GM12878 (cell line): ENCODE data around the gene IL34. TPM values are rescaled to one million over a fixed set of nuclear protein-coding genes. Genes with fewer than 3 reads are reported as not detected.

Experiments used
- ATAC-seq: fragments of 200-7000 bp; cut with Tn5 transposase; 3 replicates; pipeline ENCODE4 v1.9.1; 2020; ENCODE audit warnings: mild to moderate bottlenecking, moderate library complexity
- BruUV-seq: library from RNA; stranded (reverse); fragments of 400-500 nt; replicated peaks from 2 replicates; lab custom pipeline; 2021; lab: Mats Ljungman, UMichigan
- CTCF ChIA-PET: fragments of 300-600 bp; sonication (Branson Sonifier 250); formaldehyde crosslinking; extraction: SDS; loops from one replicate; lab custom pipeline; 2021; ENCODE audit warnings: inconsistent platforms; lab: Yijun Ruan, JAX
- POLR2A ChIA-PET: fragments of 350-600 bp; formaldehyde crosslinking; extraction: SDS; loops from one replicate; lab custom pipeline; 2021; ENCODE audit warnings: inconsistent platforms; lab: Charles Lee
- RAD21 ChIA-PET: fragments of 300-600 bp; sonication (Branson Sonifier 250); formaldehyde crosslinking; loops from one replicate; lab custom pipeline; 2023; ENCODE audit warnings: antibody characterized with exemption; ENCODE audit not compliant: unreplicated experiment; lab: Charles Lee
- SMC1A ChIA-PET: fragments of 300-600 bp; sonication (Branson Sonifier 250); formaldehyde crosslinking; loops from one replicate; lab custom pipeline; 2023; ENCODE audit not compliant: unreplicated experiment, uncharacterized antibody; lab: Charles Lee
- DNase-seq: peaks from one replicate; pipeline ENCODE4 v3.0.0-alpha.2; 2011; ENCODE audit warnings: low read depth, low spot score
- FAIRE-seq: peaks from 3 replicates; lab custom pipeline; 2011; peaks lifted over from hg19 to GRCh38; lab: Jason Lieb, UNC
- H2AFZ ChIP-seq: 2 replicates; pipeline ENCODE4 v1.6.0; 2011; ENCODE audit warnings: low read depth, low read length, control low read depth; ENCODE audit not compliant: control insufficient read depth
- H3K27ac ChIP-seq: 2 replicates; pipeline ENCODE4 v1.5.1; 2011; ENCODE audit warnings: control low read depth; ENCODE audit not compliant: control insufficient read depth, insufficient read depth
- H3K27me3 ChIP-seq, 2 experiments: replicated peaks in 1 of 2; 2 replicates each; pipeline versions ENCODE4 v1.6.0 to v1.6.1; 2011; ENCODE audit warnings: low read length in 1 of 2; ENCODE audit not compliant: control insufficient read depth in 2 of 2, insufficient read depth in 2 of 2
- H3K36me3 ChIP-seq, 2 experiments: 2 replicates each; pipeline ENCODE4 v1.5.1; 2011; ENCODE audit warnings: low read length in 1 of 2; ENCODE audit not compliant: control insufficient read depth in 2 of 2, insufficient read depth in 2 of 2
- H3K4me1 ChIP-seq: 2 replicates; pipeline ENCODE4 v1.6.1; 2011; ENCODE audit warnings: mild to moderate bottlenecking, low read length, moderate library complexity, mixed read lengths; ENCODE audit not compliant: control insufficient read depth, insufficient read depth
- H3K4me2 ChIP-seq: 2 replicates; pipeline ENCODE4 v1.6.0; 2011; ENCODE audit warnings: control low read depth; ENCODE audit not compliant: control insufficient read depth, insufficient read depth
- H3K4me3 ChIP-seq: fragments of 200-600 bp; sonication (generic); 2 replicates; pipeline ENCODE4 v1.5.1; 2016
- H3K79me2 ChIP-seq: 2 replicates; pipeline ENCODE4 v1.6.0; 2011; ENCODE audit warnings: low read length; ENCODE audit not compliant: control insufficient read depth, insufficient read depth
- H3K9ac ChIP-seq: 2 replicates; pipeline ENCODE4 v1.8.0; 2011; ENCODE audit warnings: low read length, control low read depth, mixed read lengths; ENCODE audit not compliant: control insufficient read depth, insufficient read depth
- H3K9me3 ChIP-seq: replicated peaks from 3 replicates; pipeline ENCODE4 v1.5.1; 2011; ENCODE audit warnings: mild to moderate bottlenecking, low read length; ENCODE audit not compliant: control insufficient read depth, insufficient read depth
- H4K20me1 ChIP-seq: 2 replicates; pipeline ENCODE4 v1.6.0; 2011; ENCODE audit not compliant: control insufficient read depth, insufficient read depth
- CBX5 ChIP-seq: sonication (generic); IDR thresholded peaks from 2 replicates; pipeline ENCODE4 v1.6.1; 2016; ENCODE audit warnings: low read depth, moderate library complexity, mild to moderate bottlenecking, inconsistent platforms
- CREB1 ChIP-seq: IDR thresholded peaks from 2 replicates; pipeline ENCODE4 v1.6.1; 2012; ENCODE audit warnings: low read depth, mild to moderate bottlenecking, inconsistent platforms
- ETV6 ChIP-seq, 2 experiments: fragments of 450-650 bp in 1 of 2; IDR thresholded peaks in 1 of 2; conservative IDR thresholded peaks in 1 of 2; 2 replicates each; pipeline ENCODE4 v1.6.1; 2014; ENCODE audit warnings: antibody characterized with exemption in 1 of 2, borderline replicate concordance in 1 of 2, low read depth in 1 of 2, mild to moderate bottlenecking in 1 of 2, moderate library complexity in 1 of 2
- FOXK2 ChIP-seq: fragments of 450-650 bp; IDR thresholded peaks from 2 replicates; pipeline ENCODE4 v1.6.1; 2017; ENCODE audit warnings: mild to moderate bottlenecking, moderate library complexity
- KAT2A ChIP-seq: conservative IDR thresholded peaks from 2 replicates; pipeline ENCODE4 v1.6.1; 2011; ENCODE audit warnings: low read depth, low read length; ENCODE audit not compliant: control insufficient read depth
- STAT3 ChIP-seq: IDR thresholded peaks from 2 replicates; pipeline ENCODE4 v1.6.1; 2011; ENCODE audit warnings: low read depth, low read length, improper control_type of control experiment
- TARDBP ChIP-seq: IDR thresholded peaks from 2 replicates; pipeline ENCODE4 v1.6.1; 2016; ENCODE audit warnings: borderline replicate concordance
- YBX1 ChIP-seq: fragments of 450-650 bp; IDR thresholded peaks from 2 replicates; pipeline ENCODE4 v1.6.1; 2016; ENCODE audit warnings: antibody characterized with exemption
- ZNF207 ChIP-seq: fragments of 450-650 bp; IDR thresholded peaks from 2 replicates; pipeline ENCODE4 v1.6.1; 2014; ENCODE audit warnings: antibody characterized with exemption, mild to moderate bottlenecking, borderline replicate concordance
- WGBS: methylation state at CpG from one replicate; pipeline ENCODE4 v1.1.6; 2016; ENCODE audit warnings: low lambda C conversion rate; ENCODE audit not compliant: insufficient replicate concordance, insufficient coverage; ENCODE audit errors: missing lambda C conversion rate; 5-methylcytosine and 5-hydroxymethylcytosine counted together
- in situ Hi-C: fragments of 300-500 bp; cut with MboI; formaldehyde crosslinking; loops from 9 replicates; pipeline ENCODE4 v1.14.3; 2018; ENCODE audit warnings: mixed read lengths
- intact Hi-C: fragments of 100-400 bp; cut with micrococcal nuclease; formaldehyde crosslinking; loops from one replicate; pipeline ENCODE4 v1.14.2; 2022; ENCODE audit not compliant: unreplicated experiment
- polyA plus RNA-seq, 11 experiments: library from polyadenylated mRNA; depleted of rRNA in 4 of 11; unstranded in 6 of 11; stranded (reverse) in 5 of 11; fragments of >200 nt; fragmentation: Nextera tagmentation in 4 of 11; fragmentation: Illumina TruSeq in 1 of 11; extraction: Ambion mirVana in 4 of 11; extraction: Trizol in 1 of 11; gene quantifications; 1 replicate in 1 of 11; 2 replicates in 10 of 11; pipeline versions ENCODE4 v1.2.1 to v1.2.3, GENCODE V29; 2011 to 2016; ENCODE audit warnings: inconsistent platforms in 2 of 11, missing spikeins in 2 of 11, low read depth in 1 of 11
- total RNA-seq, 4 experiments: library from RNA; depleted of rRNA in 3 of 4; stranded (reverse); fragments of >200 nt in 3 of 4; fragmentation: Illumina TruSeq in 1 of 4; extraction: Trizol in 1 of 4; gene quantifications; 2 replicates each; pipeline versions ENCODE4 v1.2.1 to v1.2.3, GENCODE V29; 2013 to 2021
- TF ChIP-seq, protein P1 (sequence below): fragments of 450-650 bp; IDR thresholded peaks from 2 replicates; pipeline ENCODE4 v1.6.1; 2017; ENCODE audit warnings: low read depth, mild to moderate bottlenecking, moderate library complexity
- TF ChIP-seq, protein P2 (sequence below): fragments of 450-650 bp; IDR thresholded peaks from 2 replicates; pipeline ENCODE4 v1.6.1; 2017; ENCODE audit warnings: mild to moderate bottlenecking, moderate library complexity
- TF ChIP-seq, protein P3 (sequence below): fragments of 450-650 bp; IDR thresholded peaks from 2 replicates; pipeline ENCODE4 v1.6.1; 2017; ENCODE audit warnings: mild to moderate bottlenecking, moderate library complexity

Gene IL34
- total and polyA plus RNA-seq, 10 of the 15 experiments (the other 5 are each of a cell fraction or from before 2014, with no cell fraction given), result 0.27 to 0.40 TPM; not detected in 8

DNA sequence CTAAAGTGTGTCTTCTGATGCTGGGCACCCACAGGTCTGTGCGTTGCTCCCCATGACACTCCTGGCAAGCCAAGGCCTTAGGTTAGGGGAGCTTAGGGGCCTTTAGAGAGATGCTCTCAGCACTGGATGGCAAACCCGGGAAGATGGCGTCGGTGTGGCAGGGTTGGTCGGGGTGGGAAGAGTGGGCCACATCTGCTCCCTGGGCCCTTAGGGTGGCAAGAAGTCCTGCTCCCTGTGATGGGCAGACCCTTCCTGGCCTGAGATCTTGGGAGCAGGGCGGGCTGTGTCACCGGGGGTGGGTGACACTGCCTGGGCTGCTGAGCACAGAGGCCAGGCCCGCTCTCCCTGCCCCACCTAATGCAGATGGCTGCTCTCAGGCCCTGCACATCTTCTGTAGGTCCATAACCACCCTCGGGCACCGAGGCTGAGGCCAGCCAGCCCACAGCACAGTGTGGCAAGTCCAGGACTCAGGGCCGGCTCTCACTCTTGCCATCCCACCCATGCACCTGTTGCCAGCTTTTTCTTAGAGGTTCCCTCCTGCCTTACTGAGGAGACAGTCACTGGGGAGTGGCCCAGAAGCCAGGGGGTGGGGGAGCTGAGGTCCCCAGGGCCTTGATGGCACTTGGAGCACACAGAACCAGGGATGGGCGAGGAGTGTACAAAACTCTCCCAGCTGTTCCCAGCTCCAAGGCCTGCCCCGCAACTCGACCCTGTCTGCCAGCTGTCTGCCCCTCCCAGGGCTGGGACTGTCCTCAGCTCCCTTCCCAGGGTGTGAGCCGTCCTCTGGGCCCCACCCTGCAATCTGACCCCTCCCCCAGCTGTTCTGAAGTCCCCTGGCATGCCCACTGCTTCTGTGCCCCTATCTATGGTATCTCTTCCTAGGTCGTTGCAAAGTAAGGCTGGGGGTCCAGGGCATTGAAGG, 43.9 kb downstream of the IL34 start:
- no peak for ATAC-seq
- POLR2A ChIA-PET, result no interaction called here
- no peak overlapping the region for H3K4me2 ChIP-seq
- TF ChIP-seq FOXK2 (no peak), TARDBP (no peak), ETV6 (conservative IDR thresholded peaks at IDR 0.05 in 1 of 2, IDR thresholded peaks at IDR 0.05 in 1 of 2; ENCODE audit: borderline replicate concordance in 1 of 2, low read depth in 1 of 2) (no peak), KAT2A (no peak), CREB1 (no peak), STAT3 (no peak), YBX1 (no peak), ZNF207 (no peak), CBX5 (no peak)
- TF ChIP-seq, protein P1, sequence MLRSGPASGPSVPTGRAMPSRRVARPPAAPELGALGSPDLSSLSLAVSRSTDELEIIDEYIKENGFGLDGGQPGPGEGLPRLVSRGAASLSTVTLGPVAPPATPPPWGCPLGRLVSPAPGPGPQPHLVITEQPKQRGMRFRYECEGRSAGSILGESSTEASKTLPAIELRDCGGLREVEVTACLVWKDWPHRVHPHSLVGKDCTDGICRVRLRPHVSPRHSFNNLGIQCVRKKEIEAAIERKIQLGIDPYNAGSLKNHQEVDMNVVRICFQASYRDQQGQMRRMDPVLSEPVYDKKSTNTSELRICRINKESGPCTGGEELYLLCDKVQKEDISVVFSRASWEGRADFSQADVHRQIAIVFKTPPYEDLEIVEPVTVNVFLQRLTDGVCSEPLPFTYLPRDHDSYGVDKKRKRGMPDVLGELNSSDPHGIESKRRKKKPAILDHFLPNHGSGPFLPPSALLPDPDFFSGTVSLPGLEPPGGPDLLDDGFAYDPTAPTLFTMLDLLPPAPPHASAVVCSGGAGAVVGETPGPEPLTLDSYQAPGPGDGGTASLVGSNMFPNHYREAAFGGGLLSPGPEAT, result no peak
- TF ChIP-seq, protein P2, sequence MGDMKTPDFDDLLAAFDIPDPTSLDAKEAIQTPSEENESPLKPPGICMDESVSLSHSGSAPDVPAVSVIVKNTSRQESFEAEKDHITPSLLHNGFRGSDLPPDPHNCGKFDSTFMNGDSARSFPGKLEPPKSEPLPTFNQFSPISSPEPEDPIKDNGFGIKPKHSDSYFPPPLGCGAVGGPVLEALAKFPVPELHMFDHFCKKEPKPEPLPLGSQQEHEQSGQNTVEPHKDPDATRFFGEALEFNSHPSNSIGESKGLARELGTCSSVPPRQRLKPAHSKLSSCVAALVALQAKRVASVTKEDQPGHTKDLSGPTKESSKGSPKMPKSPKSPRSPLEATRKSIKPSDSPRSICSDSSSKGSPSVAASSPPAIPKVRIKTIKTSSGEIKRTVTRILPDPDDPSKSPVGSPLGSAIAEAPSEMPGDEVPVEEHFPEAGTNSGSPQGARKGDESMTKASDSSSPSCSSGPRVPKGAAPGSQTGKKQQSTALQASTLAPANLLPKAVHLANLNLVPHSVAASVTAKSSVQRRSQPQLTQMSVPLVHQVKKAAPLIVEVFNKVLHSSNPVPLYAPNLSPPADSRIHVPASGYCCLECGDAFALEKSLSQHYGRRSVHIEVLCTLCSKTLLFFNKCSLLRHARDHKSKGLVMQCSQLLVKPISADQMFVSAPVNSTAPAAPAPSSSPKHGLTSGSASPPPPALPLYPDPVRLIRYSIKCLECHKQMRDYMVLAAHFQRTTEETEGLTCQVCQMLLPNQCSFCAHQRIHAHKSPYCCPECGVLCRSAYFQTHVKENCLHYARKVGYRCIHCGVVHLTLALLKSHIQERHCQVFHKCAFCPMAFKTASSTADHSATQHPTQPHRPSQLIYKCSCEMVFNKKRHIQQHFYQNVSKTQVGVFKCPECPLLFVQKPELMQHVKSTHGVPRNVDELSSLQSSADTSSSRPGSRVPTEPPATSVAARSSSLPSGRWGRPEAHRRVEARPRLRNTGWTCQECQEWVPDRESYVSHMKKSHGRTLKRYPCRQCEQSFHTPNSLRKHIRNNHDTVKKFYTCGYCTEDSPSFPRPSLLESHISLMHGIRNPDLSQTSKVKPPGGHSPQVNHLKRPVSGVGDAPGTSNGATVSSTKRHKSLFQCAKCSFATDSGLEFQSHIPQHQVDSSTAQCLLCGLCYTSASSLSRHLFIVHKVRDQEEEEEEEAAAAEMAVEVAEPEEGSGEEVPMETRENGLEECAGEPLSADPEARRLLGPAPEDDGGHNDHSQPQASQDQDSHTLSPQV, result no peak
- TF ChIP-seq, protein P3, sequence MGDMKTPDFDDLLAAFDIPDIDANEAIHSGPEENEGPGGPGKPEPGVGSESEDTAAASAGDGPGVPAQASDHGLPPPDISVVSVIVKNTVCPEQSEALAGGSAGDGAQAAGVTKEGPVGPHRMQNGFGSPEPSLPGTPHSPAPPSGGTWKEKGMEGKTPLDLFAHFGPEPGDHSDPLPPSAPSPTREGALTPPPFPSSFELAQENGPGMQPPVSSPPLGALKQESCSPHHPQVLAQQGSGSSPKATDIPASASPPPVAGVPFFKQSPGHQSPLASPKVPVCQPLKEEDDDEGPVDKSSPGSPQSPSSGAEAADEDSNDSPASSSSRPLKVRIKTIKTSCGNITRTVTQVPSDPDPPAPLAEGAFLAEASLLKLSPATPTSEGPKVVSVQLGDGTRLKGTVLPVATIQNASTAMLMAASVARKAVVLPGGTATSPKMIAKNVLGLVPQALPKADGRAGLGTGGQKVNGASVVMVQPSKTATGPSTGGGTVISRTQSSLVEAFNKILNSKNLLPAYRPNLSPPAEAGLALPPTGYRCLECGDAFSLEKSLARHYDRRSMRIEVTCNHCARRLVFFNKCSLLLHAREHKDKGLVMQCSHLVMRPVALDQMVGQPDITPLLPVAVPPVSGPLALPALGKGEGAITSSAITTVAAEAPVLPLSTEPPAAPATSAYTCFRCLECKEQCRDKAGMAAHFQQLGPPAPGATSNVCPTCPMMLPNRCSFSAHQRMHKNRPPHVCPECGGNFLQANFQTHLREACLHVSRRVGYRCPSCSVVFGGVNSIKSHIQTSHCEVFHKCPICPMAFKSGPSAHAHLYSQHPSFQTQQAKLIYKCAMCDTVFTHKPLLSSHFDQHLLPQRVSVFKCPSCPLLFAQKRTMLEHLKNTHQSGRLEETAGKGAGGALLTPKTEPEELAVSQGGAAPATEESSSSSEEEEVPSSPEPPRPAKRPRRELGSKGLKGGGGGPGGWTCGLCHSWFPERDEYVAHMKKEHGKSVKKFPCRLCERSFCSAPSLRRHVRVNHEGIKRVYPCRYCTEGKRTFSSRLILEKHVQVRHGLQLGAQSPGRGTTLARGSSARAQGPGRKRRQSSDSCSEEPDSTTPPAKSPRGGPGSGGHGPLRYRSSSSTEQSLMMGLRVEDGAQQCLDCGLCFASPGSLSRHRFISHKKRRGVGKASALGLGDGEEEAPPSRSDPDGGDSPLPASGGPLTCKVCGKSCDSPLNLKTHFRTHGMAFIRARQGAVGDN, result no peak

More for the DNA sequence above, 43.9 kb downstream of the IL34 start:
- no TSS peak for BruUV-seq
- Histone ChIP-seq H3K4me3 (no peak overlapping the region), H3K27me3 (no peaks in the 10 kb centered on the region), H3K27ac (no peak overlapping the region), H4K20me1 (no peaks in the 10 kb centered on the region), H3K36me3 (peaks cover 0 to 2% of the 10 kb centered on the region in 2 experiments; a peak in 2 of 4 replicates), H3K9ac (no peak overlapping the region), H3K79me2 (no peaks in the 10 kb centered on the region), H2AFZ (no peak overlapping the region), H3K4me1 (no peaks in the 10 kb centered on the region), H3K9me3 (no peaks in the 10 kb centered on the region)
- ChIA-PET RAD21 (no interaction called here), SMC1A (no interaction called here), CTCF (no interaction called here)
- no peak for DNase-seq
- 88% methylated on average over 15 of the region's 16 CpGs for WGBS
- no peak for FAIRE-seq
- in situ Hi-C loops, result no loop called here
- intact Hi-C loops, result no loop called here
